GM06990 (cell line): ENCODE results near the gene PMPCA.

ENCODE experiments used
- DNase-seq: peaks from one replicate; pipeline ENCODE4 v3.0.0-alpha.2; 2011; ENCODE audit not compliant: insufficient read length; ENCODE audit errors: extremely low read depth
- H3K27me3 ChIP-seq: replicated peaks from 2 replicates; pipeline ENCODE4 v1.6.0; 2011; ENCODE audit warnings: low read length; ENCODE audit not compliant: control insufficient read depth, insufficient read depth
- H3K36me3 ChIP-seq: 2 replicates; pipeline ENCODE4 v1.5.1; 2011; ENCODE audit warnings: low read length; ENCODE audit not compliant: control insufficient read depth, insufficient read depth
- H3K4me3 ChIP-seq: replicated peaks from 2 replicates; pipeline ENCODE4 v1.5.1; 2011; ENCODE audit warnings: low read depth, mild to moderate bottlenecking, control low read depth, low read length
- TF ChIP-seq, protein P1 (sequence below): IDR thresholded peaks from 2 replicates; pipeline ENCODE4 v1.5.1; 2011; ENCODE audit warnings: low read length, control low read depth, mild to moderate bottlenecking, inconsistent platforms; ENCODE audit not compliant: insufficient read depth, poor library complexity, severe bottlenecking

The PMPCA gene

GRCh38 chr9:136454026-136454796, 43.8 kb downstream of the PMPCA start:
- TF ChIP-seq, protein P1, sequence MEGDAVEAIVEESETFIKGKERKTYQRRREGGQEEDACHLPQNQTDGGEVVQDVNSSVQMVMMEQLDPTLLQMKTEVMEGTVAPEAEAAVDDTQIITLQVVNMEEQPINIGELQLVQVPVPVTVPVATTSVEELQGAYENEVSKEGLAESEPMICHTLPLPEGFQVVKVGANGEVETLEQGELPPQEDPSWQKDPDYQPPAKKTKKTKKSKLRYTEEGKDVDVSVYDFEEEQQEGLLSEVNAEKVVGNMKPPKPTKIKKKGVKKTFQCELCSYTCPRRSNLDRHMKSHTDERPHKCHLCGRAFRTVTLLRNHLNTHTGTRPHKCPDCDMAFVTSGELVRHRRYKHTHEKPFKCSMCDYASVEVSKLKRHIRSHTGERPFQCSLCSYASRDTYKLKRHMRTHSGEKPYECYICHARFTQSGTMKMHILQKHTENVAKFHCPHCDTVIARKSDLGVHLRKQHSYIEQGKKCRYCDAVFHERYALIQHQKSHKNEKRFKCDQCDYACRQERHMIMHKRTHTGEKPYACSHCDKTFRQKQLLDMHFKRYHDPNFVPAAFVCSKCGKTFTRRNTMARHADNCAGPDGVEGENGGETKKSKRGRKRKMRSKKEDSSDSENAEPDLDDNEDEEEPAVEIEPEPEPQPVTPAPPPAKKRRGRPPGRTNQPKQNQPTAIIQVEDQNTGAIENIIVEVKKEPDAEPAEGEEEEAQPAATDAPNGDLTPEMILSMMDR = no peak
- Histone ChIP-seq H3K4me3 (no peak overlapping the region), H3K27me3 (no peaks in the 10 kb centered on the region), H3K36me3 (peaks cover 45% of the 10 kb centered on the region)
- DNase-seq = no peak

GRCh38 chr9:136455043-136456002, 44.9 kb downstream of the PMPCA start:
- DNase-seq = no peak
- TF ChIP-seq, protein P1 = no peak
- Histone ChIP-seq H3K27me3 (no peaks in the 10 kb centered on the region), H3K4me3 (no peak overlapping the region), H3K36me3 (peaks cover 51% of the 10 kb centered on the region)

GRCh38 chr9:136456258-136456657, 45.8 kb downstream of the PMPCA start:
- Histone ChIP-seq H3K27me3 (no peaks in the 10 kb centered on the region), H3K4me3 (no peak overlapping the region), H3K36me3 (peaks cover 48% of the 10 kb centered on the region)
- TF ChIP-seq, protein P1 = no peak
- no peak for DNase-seq

DNA sequence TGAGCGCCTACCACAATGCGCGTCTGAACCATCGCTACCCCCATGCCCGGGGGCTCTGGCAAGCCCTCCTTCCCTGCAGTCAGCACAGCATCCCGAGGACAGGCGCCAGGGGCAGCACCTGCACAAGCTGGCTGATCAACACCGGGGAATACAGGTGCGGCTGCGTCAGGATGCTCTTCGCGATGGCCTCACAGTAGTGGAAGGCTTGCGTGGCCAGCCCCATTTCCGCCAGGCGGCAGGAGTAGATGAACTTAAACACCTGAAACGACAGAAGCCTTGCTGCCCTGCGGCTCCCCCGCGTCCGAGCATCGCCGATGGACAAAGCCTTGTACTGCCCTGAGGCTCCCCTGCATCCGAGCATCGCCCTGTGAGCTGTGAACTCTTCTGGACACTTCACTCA, 46.9 kb downstream of the PMPCA start:
- Histone ChIP-seq H3K36me3 (peaks cover 50% of the 10 kb centered on the region), H3K4me3 (no peak overlapping the region), H3K27me3 (no peaks in the 10 kb centered on the region)
- DNase-seq = no peak
- TF ChIP-seq, protein P1 = no peak

DNA sequence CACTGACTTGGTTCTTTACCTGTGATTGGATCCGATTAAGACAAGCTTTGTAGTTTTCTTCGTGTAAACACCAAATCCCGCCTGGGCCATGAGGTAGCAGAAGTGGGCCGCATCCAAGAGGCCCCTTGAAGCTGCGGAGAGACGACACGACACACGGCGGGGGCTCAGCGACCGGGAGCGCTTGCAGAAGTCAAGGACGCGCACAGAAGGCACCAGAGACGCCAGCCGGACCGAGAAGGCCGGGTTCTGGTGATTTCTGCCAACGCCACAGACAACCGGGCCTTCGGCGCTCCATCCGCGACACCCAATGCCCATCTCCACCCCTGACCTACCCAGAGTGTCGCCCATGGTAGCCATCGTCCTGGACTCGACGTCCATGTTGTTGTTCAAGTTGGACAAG, 49.0 kb downstream of the PMPCA start:
- H3K27me3 ChIP-seq = no peaks in the 10 kb centered on the region
- DNase-seq = no peak
- H3K36me3 ChIP-seq = peaks cover 57% of the 10 kb centered on the region
- H3K4me3 ChIP-seq = no peak overlapping the region
- TF ChIP-seq, protein P1 = no peak
